Measurements from ENCODE around the gene ERCC2.
"Not testable (repeated sequence)": the region's sequence is repeated elsewhere in the genome, so short reads cannot be mapped to it uniquely, and the experiment has no call there.

The ERCC2 gene

DNA sequence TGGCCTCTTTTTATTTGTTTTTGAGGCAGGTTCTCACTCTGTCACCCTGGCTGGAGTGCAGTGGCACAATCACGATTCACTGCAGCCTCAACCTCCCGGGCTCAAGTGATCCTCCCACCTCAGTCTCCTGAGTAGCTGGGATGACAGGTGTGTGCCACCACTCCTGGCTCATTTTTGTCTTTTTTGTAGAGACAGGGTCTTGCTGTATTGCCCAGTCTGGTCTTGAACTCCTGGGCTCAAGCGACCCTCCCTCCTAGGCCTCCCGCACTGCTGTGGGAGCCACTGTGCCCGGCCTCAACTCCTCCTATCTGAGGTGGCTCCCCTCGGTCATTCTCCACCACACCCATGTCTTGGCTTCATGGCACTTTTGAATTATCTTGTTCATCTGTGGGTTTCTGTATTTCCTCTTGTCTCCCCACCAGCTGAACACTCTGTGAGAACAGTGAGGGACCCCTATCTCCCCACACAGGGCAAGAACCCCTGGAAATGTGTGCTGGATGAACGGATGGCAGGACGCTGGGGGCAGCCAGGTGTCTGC is 55.6 kb downstream of the ERCC2 start:
- no peak for DNase-seq
- in situ Hi-C loops (cut with HindIII; ENCODE audit: low pct_ligation_motif_present, low pct_unique_long_range_greater_than_20kb, low sequenced_read_pairs), result no loop called here

DNA sequence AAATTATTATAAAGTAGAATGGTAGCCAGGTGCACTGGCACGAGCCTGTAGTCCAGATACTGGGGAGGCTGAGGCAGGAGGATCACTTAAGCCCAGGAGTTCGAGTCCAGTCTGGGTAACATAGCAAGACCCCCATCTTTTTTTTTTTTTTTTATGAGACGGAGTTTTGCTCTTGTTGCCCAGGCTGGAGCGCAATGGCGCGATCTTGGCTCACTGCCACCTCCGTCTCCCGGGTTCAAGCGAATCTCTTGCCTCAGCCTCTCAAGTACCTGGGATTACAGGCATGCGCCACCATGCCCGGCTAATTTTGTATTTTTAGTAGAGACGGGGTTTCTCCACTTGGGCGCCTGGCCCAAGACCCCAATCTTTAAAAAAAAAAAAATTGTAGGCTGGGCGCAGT is 58.1 kb downstream of the ERCC2 start:
- DNase-seq; in situ Hi-C loops (cut with HindIII; ENCODE audit: low pct_ligation_motif_present, low pct_unique_long_range_greater_than_20kb, low sequenced_read_pairs): not testable (repeated sequence)

DNA sequence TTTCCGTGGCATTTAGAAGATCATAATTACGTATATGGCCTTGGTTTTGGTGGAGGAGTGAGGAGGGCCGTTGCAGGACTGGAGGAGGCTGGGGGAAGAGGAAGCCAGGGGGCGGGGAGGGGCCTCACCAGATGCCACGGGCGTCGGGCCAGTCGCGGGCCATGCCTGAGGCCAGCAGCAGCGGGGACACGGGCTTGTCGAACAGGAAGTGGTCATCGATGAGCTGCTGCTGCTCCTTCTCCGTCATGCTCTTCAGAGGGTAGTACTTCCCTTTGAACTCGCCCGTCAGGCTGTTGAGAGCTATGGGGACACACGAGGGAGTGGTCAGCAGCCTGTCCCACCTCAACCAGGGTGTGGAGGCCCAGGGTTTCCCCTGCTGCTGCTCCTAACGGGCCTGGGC is 58.8 kb downstream of the ERCC2 start:
- no peak for DNase-seq
- in situ Hi-C loops (cut with HindIII; ENCODE audit: low pct_ligation_motif_present, low pct_unique_long_range_greater_than_20kb, low sequenced_read_pairs), result no loop called here

DNA sequence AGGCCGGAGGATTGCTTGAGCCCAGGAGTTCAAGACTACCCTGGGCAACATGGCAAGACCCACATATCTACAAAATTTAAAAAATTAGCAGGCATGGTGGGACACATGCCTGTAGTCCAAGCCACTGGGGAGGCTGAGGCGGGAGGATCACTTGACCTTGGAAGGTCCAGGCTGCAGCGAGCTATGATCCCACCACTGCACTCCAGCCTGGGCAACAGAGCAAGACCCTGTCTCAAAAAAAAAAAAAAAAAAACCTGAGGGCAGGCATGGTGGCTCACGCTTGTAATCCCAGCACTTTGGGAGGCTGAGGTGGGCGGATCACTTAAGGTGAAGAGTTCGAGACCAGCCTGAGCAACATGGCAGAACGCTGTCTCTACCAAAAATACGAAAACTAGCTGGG is 61.1 kb downstream of the ERCC2 start:
- in situ Hi-C loops (cut with HindIII; ENCODE audit: low pct_ligation_motif_present, low pct_unique_long_range_greater_than_20kb, low sequenced_read_pairs), result not testable (repeated sequence)

DNA sequence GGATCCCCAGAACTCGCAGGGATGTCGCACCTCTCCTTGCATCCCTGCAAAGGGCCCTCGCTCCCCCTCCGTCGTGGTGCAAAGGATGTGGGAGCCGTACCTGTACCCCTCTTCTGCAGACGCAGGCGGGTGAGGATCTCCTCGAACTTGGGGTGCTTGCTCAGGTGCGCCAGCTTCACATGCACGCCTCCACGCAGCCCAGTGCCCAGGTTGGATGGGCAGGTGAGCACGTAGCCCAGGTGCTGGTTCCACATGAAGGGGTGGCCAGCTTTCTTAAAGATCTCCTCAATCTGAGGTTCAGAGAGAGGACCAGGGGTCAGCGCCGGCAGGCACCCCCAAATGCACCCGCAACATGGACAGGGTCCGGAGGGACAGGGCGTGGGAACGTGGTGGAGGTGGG is 63.0 kb downstream of the ERCC2 start:
- DNase-seq, result no peak

More for the DNA sequence above, 61.1 kb downstream of the ERCC2 start:
- DNase-seq, result not testable (repeated sequence)

DNA sequence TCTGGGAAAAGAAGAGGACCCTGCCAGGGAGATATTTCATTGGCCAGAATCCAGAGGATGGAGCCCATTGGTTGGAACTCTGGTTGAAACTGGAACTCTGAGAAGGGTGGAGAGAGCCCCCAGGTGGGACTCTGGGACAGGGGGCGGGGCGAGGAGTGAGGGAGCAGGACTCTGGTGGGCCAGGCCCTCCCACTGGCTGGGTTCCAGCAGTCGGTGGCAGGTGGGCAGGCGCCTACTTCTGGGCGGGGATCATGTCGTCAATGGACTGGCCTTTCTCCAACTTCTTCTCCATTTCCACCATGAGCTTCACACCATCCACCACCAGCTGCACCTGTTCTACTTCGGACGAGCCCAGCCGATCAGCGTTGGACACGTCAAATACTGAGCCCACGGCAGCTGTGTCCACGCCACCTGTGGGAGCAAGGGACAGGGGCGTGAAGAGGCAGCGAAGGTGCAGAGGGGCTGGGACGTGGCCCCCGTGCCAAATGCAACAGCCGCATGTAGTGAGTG is 63.8 kb downstream of the ERCC2 start:
- in situ Hi-C loops (cut with HindIII; ENCODE audit: low pct_ligation_motif_present, low pct_unique_long_range_greater_than_20kb, low sequenced_read_pairs), result no loop called here
- no peak for DNase-seq

More for the DNA sequence above, 63.0 kb downstream of the ERCC2 start:
- in situ Hi-C loops (cut with HindIII; ENCODE audit: low pct_ligation_motif_present, low pct_unique_long_range_greater_than_20kb, low sequenced_read_pairs), result no loop called here

DNA sequence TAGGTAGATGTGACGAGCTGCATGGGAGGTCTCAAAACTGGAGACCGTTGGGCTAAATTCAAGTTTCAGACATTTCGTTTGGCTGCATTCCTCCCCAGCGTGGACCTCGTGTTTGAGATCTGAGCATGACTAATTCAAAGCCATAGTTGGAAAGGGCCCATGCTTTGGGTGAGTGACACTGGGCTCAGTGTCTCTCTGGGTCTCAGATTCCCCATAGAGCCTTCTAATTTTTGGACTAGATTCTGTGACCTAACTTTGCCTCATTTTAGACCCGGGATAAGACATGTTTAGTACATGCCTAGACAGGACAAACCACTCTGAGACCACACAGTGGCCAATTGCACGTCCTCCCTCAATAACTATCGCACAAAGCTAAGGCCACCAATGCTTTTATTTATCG is 64.3 kb downstream of the ERCC2 start:
- in situ Hi-C loops (cut with HindIII; ENCODE audit: low pct_ligation_motif_present, low pct_unique_long_range_greater_than_20kb, low sequenced_read_pairs), result no loop called here
- DNase-seq, result no peak

DNA sequence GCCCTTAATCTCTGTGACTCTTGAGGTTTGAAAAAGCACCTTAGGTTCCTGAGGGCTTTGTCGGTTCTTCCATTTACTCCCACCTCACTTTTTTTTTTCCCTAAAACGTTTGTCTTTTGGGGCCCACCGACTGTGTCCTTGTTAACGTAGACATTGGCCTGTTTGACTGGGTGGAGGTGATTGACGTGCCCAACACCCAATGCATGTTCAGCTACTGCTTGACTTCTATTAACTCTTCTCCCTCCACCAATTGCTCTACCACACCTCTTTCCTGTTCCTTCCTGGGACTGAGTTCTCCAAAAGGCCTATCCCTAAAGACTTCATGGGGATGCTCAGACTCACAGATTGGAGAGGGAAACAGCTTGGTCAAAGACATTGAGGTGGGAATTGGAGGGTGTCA is 65.0 kb downstream of the ERCC2 start:
- in situ Hi-C loops (cut with HindIII; ENCODE audit: low pct_ligation_motif_present, low pct_unique_long_range_greater_than_20kb, low sequenced_read_pairs), result no loop called here
- DNase-seq, result no peak

DNA sequence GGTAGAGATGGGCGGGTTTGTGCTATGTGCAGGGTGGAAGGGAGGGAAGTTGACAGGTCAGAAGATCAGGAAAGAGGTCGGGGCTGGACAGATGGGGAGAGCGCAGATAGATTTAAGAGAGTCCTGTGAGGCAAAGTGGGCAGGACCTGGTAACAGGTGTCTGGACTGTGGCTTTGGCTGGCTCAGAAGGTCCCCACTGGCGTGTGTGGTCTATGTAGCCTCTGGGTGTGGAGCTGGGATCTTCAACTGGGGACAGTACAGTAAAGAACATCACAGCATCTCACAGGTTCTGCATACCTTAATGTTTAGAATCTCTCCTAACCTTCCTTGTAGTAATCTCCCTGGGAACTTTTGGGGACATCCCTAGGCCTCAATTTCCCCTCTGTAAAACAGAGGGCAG is 65.4 kb downstream of the ERCC2 start:
- in situ Hi-C loops (cut with HindIII; ENCODE audit: low pct_ligation_motif_present, low pct_unique_long_range_greater_than_20kb, low sequenced_read_pairs), result no loop called here
- DNase-seq, result no peak

DNA sequence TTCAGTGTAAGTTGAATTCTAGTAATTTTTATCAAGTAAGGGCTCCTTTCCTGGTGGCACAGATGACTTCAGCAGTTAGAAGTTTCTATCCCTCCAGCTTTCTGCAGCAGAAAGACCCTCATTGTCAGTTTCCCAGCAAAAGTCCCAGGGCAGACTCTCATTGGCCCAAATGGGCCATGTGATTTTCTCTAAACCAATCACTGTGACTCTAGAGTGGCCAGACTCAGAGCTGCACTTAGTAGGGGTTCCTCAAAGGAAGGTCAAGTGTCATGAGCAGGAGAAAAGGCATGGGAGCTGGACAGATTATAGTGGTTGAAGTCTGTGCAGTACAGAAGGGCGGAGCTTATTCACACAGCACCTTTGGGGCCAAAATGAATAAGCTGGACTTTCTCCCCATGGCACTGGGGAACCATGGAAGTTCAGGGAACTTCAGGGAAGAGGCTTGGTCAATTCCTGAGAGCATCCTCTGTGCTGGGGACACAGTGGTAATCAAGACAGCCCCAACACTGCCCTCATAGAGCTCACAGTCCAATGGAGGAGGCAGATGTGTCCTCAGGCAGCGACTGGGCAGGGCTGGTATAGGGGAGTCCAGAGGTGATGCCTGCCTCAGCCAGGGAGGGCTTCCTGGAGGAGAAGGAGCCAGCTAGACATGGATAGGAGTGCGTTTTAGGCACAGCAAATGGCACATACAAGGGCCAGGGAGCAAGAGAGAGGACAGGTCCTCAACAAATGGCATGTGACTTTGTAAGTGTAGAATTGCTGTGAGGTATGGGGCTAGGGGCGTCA is 66.0 kb downstream of the ERCC2 start:
- no peak for DNase-seq
- in situ Hi-C loops (cut with HindIII; ENCODE audit: low pct_ligation_motif_present, low pct_unique_long_range_greater_than_20kb, low sequenced_read_pairs), result no loop called here

DNA sequence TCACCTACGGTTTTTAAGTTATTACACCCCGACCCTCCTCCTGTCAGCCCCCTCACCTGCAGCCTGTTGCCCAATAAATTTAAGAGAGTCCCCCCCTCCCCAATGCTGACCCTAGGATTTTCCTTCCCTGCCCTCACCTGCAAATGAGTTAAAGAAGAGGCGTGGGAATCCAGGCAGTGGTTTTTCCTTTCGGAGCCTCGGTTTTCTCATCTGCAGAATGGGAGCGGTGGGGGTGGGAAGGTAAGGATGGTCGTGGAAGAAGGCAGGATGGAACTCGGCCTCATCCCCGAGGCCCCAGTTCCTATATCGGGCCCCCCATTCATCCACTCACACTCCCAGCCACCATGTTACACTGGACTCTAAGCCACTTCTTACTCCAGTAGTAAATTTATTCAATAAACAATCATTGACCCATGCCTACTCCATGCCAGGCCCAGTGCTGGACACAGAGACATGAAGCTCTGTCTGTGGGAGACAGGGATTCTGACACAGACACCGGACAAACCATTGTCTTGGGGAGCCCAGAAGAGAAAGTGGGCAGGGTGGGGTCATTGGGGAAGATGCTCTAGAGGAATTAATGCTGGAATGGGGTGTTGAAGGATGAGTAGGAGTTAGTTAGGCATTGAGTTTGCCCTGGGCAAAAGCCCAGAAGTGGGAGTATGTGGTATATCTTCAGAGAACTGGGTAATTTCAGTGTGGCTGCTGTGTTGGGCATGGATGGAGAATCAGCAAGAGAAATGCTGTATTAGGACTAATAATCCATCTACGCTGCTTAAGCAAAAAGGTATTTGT is 66.9 kb downstream of the ERCC2 start:
- no peak for DNase-seq
- in situ Hi-C loops (cut with HindIII; ENCODE audit: low pct_ligation_motif_present, low pct_unique_long_range_greater_than_20kb, low sequenced_read_pairs), result no loop called here

DNA sequence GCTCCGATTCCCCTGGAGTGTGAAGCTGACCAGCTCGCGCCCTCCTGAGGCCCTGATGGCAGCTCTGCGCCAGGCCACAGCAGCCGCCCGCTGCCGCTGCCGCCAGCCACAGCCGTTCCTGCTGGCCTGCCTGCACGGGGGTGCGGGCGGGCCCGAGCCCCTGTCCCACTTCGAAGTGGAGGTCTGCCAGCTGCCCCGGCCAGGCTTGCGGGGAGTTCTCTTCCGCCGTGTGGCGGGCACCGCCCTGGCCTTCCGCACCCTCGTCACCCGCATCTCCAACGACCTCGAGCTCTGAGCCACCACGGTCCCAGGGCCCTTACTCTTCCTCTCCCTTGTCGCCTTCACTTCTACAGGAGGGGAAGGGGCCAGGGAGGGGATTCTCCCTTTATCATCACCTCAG is 68.0 kb downstream of the ERCC2 start:
- in situ Hi-C loops (cut with HindIII; ENCODE audit: low pct_ligation_motif_present, low pct_unique_long_range_greater_than_20kb, low sequenced_read_pairs), result no loop called here

More for the DNA sequence above, 68.0 kb downstream of the ERCC2 start:
- DNase-seq, result no peak
